Sigmoid colon (tissue), 4 donors: ENCODE measurements around the gene SLC6A6.

ENCODE experiments used
- EP300 ChIP-seq, 4 donors: sonication (generic); formaldehyde crosslinking; IDR thresholded peaks; one replicate each; pipeline ENCODE4 v1.6.1; 2017; ENCODE audit warnings: antibody characterized with exemption in 4 of 4
- POLR2A ChIP-seq, 2 donors: fragments of 450-650 bp; IDR thresholded peaks; one replicate each; pipeline ENCODE4 v1.6.1; 2016; ENCODE audit warnings: antibody characterized with exemption in 2 of 2, mild to moderate bottlenecking in 2 of 2, moderate library complexity in 2 of 2
- POLR2AphosphoS5 ChIP-seq, 4 donors: sonication (generic); formaldehyde crosslinking; IDR thresholded peaks; one replicate each; pipeline ENCODE4 v1.6.1; 2017; ENCODE audit warnings: antibody characterized with exemption in 4 of 4
- TF ChIP-seq, protein P1 (sequence below), 4 experiments: fragments of 450-650 bp in 3 of 4; fragments of 200-600 bp in 1 of 4; IDR thresholded peaks; one replicate each; pipeline ENCODE4 v1.5.1; 2016 to 2019; ENCODE audit warnings: antibody characterized with exemption in 4 of 4, mild to moderate bottlenecking in 3 of 4, moderate library complexity in 2 of 4

- TF ChIP-seq, protein P1, sequence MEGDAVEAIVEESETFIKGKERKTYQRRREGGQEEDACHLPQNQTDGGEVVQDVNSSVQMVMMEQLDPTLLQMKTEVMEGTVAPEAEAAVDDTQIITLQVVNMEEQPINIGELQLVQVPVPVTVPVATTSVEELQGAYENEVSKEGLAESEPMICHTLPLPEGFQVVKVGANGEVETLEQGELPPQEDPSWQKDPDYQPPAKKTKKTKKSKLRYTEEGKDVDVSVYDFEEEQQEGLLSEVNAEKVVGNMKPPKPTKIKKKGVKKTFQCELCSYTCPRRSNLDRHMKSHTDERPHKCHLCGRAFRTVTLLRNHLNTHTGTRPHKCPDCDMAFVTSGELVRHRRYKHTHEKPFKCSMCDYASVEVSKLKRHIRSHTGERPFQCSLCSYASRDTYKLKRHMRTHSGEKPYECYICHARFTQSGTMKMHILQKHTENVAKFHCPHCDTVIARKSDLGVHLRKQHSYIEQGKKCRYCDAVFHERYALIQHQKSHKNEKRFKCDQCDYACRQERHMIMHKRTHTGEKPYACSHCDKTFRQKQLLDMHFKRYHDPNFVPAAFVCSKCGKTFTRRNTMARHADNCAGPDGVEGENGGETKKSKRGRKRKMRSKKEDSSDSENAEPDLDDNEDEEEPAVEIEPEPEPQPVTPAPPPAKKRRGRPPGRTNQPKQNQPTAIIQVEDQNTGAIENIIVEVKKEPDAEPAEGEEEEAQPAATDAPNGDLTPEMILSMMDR (IDR thresholded peaks at IDR 0.05): no peak
- TF ChIP-seq POLR2AphosphoS5 (IDR thresholded peaks at IDR 0.05) (no peak), POLR2A (IDR thresholded peaks at IDR 0.05) (no peak), EP300 (IDR thresholded peaks at IDR 0.05) (no peak)
These were observed 27.2 kb downstream of the SLC6A6 start for GRCh38 chr3:14429640-14430039.
